GM12878 (cell line): ENCODE results near the gene SRC. TPM values are rescaled to one million over a fixed set of nuclear protein-coding genes. Genes with fewer than 3 reads are reported as not detected.

Source experiments
- ATAC-seq: fragments of 200-7000 bp; cut with Tn5 transposase; 3 replicates; pipeline ENCODE4 v1.9.1; 2020; ENCODE audit warnings: mild to moderate bottlenecking, moderate library complexity
- BruUV-seq: library from RNA; stranded (reverse); fragments of 400-500 nt; replicated peaks from 2 replicates; lab custom pipeline; 2021; lab: Mats Ljungman, UMichigan
- CTCF ChIA-PET: fragments of 300-600 bp; sonication (Branson Sonifier 250); formaldehyde crosslinking; extraction: SDS; loops from one replicate; lab custom pipeline; 2021; ENCODE audit warnings: inconsistent platforms; lab: Yijun Ruan, JAX
- POLR2A ChIA-PET: fragments of 350-600 bp; formaldehyde crosslinking; extraction: SDS; loops from one replicate; lab custom pipeline; 2021; ENCODE audit warnings: inconsistent platforms; lab: Charles Lee
- RAD21 ChIA-PET: fragments of 300-600 bp; sonication (Branson Sonifier 250); formaldehyde crosslinking; loops from one replicate; lab custom pipeline; 2023; ENCODE audit warnings: antibody characterized with exemption; ENCODE audit not compliant: unreplicated experiment; lab: Charles Lee
- SMC1A ChIA-PET: fragments of 300-600 bp; sonication (Branson Sonifier 250); formaldehyde crosslinking; loops from one replicate; lab custom pipeline; 2023; ENCODE audit not compliant: unreplicated experiment, uncharacterized antibody; lab: Charles Lee
- DNase-seq: peaks from one replicate; pipeline ENCODE4 v3.0.0-alpha.2; 2011; ENCODE audit warnings: low read depth, low spot score
- FAIRE-seq: peaks from 3 replicates; lab custom pipeline; 2011; peaks lifted over from hg19 to GRCh38; lab: Jason Lieb, UNC
- H2AFZ ChIP-seq: 2 replicates; pipeline ENCODE4 v1.6.0; 2011; ENCODE audit warnings: low read depth, low read length, control low read depth; ENCODE audit not compliant: control insufficient read depth
- H3K27ac ChIP-seq: 2 replicates; pipeline ENCODE4 v1.5.1; 2011; ENCODE audit warnings: control low read depth; ENCODE audit not compliant: control insufficient read depth, insufficient read depth
- H3K27me3 ChIP-seq, 2 experiments: replicated peaks in 1 of 2; 2 replicates each; pipeline versions ENCODE4 v1.6.0 to v1.6.1; 2011; ENCODE audit warnings: low read length in 1 of 2; ENCODE audit not compliant: control insufficient read depth in 2 of 2, insufficient read depth in 2 of 2
- H3K36me3 ChIP-seq, 2 experiments: 2 replicates each; pipeline ENCODE4 v1.5.1; 2011; ENCODE audit warnings: low read length in 1 of 2; ENCODE audit not compliant: control insufficient read depth in 2 of 2, insufficient read depth in 2 of 2
- H3K4me1 ChIP-seq: 2 replicates; pipeline ENCODE4 v1.6.1; 2011; ENCODE audit warnings: mild to moderate bottlenecking, low read length, moderate library complexity, mixed read lengths; ENCODE audit not compliant: control insufficient read depth, insufficient read depth
- H3K4me2 ChIP-seq: 2 replicates; pipeline ENCODE4 v1.6.0; 2011; ENCODE audit warnings: control low read depth; ENCODE audit not compliant: control insufficient read depth, insufficient read depth
- H3K4me3 ChIP-seq: fragments of 200-600 bp; sonication (generic); 2 replicates; pipeline ENCODE4 v1.5.1; 2016
- H3K79me2 ChIP-seq: 2 replicates; pipeline ENCODE4 v1.6.0; 2011; ENCODE audit warnings: low read length; ENCODE audit not compliant: control insufficient read depth, insufficient read depth
- H3K9ac ChIP-seq: 2 replicates; pipeline ENCODE4 v1.8.0; 2011; ENCODE audit warnings: low read length, control low read depth, mixed read lengths; ENCODE audit not compliant: control insufficient read depth, insufficient read depth
- H3K9me3 ChIP-seq: replicated peaks from 3 replicates; pipeline ENCODE4 v1.5.1; 2011; ENCODE audit warnings: mild to moderate bottlenecking, low read length; ENCODE audit not compliant: control insufficient read depth, insufficient read depth
- H4K20me1 ChIP-seq: 2 replicates; pipeline ENCODE4 v1.6.0; 2011; ENCODE audit not compliant: control insufficient read depth, insufficient read depth
- NR2C1 ChIP-seq: fragments of 450-650 bp; IDR thresholded peaks from 2 replicates; pipeline ENCODE4 v1.6.1; 2017; ENCODE audit warnings: antibody characterized with exemption, mild to moderate bottlenecking, moderate library complexity
- TCF12 ChIP-seq: IDR thresholded peaks from 2 replicates; pipeline ENCODE4 v1.6.1; 2011; ENCODE audit warnings: low read depth, mild to moderate bottlenecking, low read length
- WGBS: methylation state at CpG from one replicate; pipeline ENCODE4 v1.1.6; 2016; ENCODE audit warnings: low lambda C conversion rate; ENCODE audit not compliant: insufficient replicate concordance, insufficient coverage; ENCODE audit errors: missing lambda C conversion rate; 5-methylcytosine and 5-hydroxymethylcytosine counted together
- in situ Hi-C: fragments of 300-500 bp; cut with MboI; formaldehyde crosslinking; loops from 9 replicates; pipeline ENCODE4 v1.14.3; 2018; ENCODE audit warnings: mixed read lengths
- intact Hi-C: fragments of 100-400 bp; cut with micrococcal nuclease; formaldehyde crosslinking; loops from one replicate; pipeline ENCODE4 v1.14.2; 2022; ENCODE audit not compliant: unreplicated experiment
- polyA plus RNA-seq, 11 experiments: library from polyadenylated mRNA; depleted of rRNA in 4 of 11; unstranded in 6 of 11; stranded (reverse) in 5 of 11; fragments of >200 nt; fragmentation: Nextera tagmentation in 4 of 11; fragmentation: Illumina TruSeq in 1 of 11; extraction: Ambion mirVana in 4 of 11; extraction: Trizol in 1 of 11; gene quantifications; 1 replicate in 1 of 11; 2 replicates in 10 of 11; pipeline versions ENCODE4 v1.2.1 to v1.2.3, GENCODE V29; 2011 to 2016; ENCODE audit warnings: inconsistent platforms in 2 of 11, missing spikeins in 2 of 11, low read depth in 1 of 11
- total RNA-seq, 4 experiments: library from RNA; depleted of rRNA in 3 of 4; stranded (reverse); fragments of >200 nt in 3 of 4; fragmentation: Illumina TruSeq in 1 of 4; extraction: Trizol in 1 of 4; gene quantifications; 2 replicates each; pipeline versions ENCODE4 v1.2.1 to v1.2.3, GENCODE V29; 2013 to 2021

The SRC gene
- total and polyA plus RNA-seq, 10 of the 15 experiments (the other 5 are each of a cell fraction or from before 2014, with no cell fraction given), result 0.60 to 71.3 (median 27.2) TPM

DNA sequence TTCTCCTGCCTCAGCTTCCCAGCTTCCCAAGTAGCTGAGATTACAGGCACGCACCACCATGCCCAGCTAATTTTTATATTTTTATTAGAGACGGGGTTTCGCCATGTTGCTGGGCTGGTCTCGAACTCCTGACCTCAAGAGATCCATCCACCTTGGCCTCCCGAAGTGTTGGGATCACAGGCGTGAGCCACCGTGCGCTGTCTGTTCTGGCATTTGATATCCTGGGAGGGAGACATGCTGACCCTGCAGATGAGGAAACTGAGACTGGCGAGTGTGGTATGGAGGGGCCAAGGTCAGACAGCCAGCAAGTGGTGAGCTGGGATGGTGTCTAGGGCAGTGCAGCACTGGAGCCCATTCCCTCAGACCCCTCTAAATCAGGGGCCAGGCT, 44.6 kb downstream of the SRC start:
- Histone ChIP-seq H3K9me3 (no peaks in the 10 kb centered on the region), H3K27me3 (no peaks in the 10 kb centered on the region), H3K4me1 (no peaks in the 10 kb centered on the region), H3K9ac (no peak overlapping the region), H3K4me2 (no peak overlapping the region), H3K79me2 (no peaks in the 10 kb centered on the region), H4K20me1 (no peaks in the 10 kb centered on the region), H3K27ac (no peak overlapping the region), H3K4me3 (no peak overlapping the region), H2AFZ (no peak overlapping the region), H3K36me3 (peaks cover 31 to 71% of the 10 kb centered on the region in 2 experiments)
- in situ Hi-C loops, result loop anchor here (5.0 kb wide), 1 partner anchor 137 kb away; the partner anchor contains the start of gene BLCAP
- no peak for TF ChIP-seq TCF12
- ChIA-PET RAD21 (no interaction called here), SMC1A (no interaction called here), POLR2A (no interaction called here), CTCF (interaction anchor here (0.7 kb wide), 1 partner anchor 120 kb away, joined by 3 read pairs; no protein-coding TSS in a partner anchor)
- FAIRE-seq, result no peak
- WGBS, result 86% methylated on average over 9 of the region's 9 CpGs
- ATAC-seq, result no peak
- intact Hi-C loops, result no loop called here
- DNase-seq, result no peak
- BruUV-seq, result no TSS peak

DNA sequence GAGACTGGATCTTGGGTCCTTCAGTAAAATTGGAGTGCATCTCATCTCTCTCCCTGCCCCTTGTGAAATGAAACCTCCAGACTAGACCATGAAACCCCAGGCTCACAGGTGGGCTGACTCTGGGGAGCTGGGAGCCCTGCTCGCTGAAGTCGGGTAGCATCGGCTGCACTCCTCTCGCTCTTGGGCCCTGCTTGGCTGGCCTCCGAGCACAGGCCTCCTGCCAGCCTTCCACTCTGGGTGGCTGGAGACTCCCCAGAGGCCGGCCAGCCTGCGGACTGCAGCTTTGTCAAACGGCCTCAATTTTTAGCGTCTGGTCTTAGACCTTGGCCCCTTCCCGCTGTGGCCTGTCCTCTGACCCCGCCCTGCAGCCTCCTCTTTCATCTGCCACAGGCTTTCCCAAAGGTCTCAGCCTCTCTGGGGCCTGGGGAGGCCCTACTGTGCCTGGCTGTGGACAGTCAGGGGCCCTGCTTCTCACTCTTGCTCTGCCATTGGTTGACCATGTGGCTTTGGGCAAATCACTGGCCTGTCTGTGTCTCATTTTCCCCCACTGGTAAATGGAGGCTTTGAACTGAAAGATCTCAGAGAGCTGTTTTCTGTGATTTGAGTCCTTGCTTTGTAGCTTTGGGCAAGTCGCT, 45.1 kb downstream of the SRC start:
- FAIRE-seq (no peak), DNase-seq (no peak), ATAC-seq (no peak)
- in situ Hi-C loops, result loop anchor here (5.0 kb wide), 1 partner anchor 136 kb away; the partner anchor contains the start of gene BLCAP
- H3K4me3 ChIP-seq, result no peak overlapping the region
- no peak overlapping the region for H3K9ac ChIP-seq
- no peak overlapping the region for H3K27ac ChIP-seq
- TF ChIP-seq NR2C1, result no peak
- POLR2A ChIA-PET, result no interaction called here
- no TSS peak for BruUV-seq
- no peaks in the 10 kb centered on the region for H3K79me2 ChIP-seq
- SMC1A ChIA-PET, result no interaction called here
- WGBS, result 95% methylated on average over 12 of the region's 12 CpGs
- H4K20me1 ChIP-seq, result no peaks in the 10 kb centered on the region
- H2AFZ ChIP-seq, result no peak overlapping the region
- H3K27me3 ChIP-seq, result no peaks in the 10 kb centered on the region
- no peaks in the 10 kb centered on the region for H3K4me1 ChIP-seq
- CTCF ChIA-PET, result no interaction called here
- peaks cover 26 to 69% of the 10 kb centered on the region in 2 experiments for H3K36me3 ChIP-seq
- H3K4me2 ChIP-seq, result no peak overlapping the region
- RAD21 ChIA-PET, result no interaction called here
- H3K9me3 ChIP-seq, result no peaks in the 10 kb centered on the region
- intact Hi-C loops, result no loop called here
